HCT116 (cell line): ENCODE measurements around the gene DEPDC4. TPM values are rescaled to one million over a fixed set of nuclear protein-coding genes. Genes with fewer than 3 reads are reported as not detected.

Source experiments
- ATAC-seq: fragments of 200-7000 bp; cut with Tn5 transposase; 2 replicates; pipeline ENCODE4 v1.9.1; 2020; ENCODE audit warnings: mild to moderate bottlenecking, moderate library complexity
- BruUV-seq: library from RNA; stranded (reverse); fragments of 400-500 nt; replicated peaks from 2 replicates; lab custom pipeline; 2021; lab: Mats Ljungman, UMichigan
- CTCF ChIA-PET: fragments of 300-600 bp; sonication (Branson Sonifier 250); formaldehyde crosslinking; loops from one replicate; lab custom pipeline; 2021; ENCODE audit warnings: antibody characterized with exemption; lab: Charles Lee
- POLR2A ChIA-PET: fragments of 300-600, 350-600 bp; sonication (Branson Sonifier 250); formaldehyde crosslinking; loops from one replicate; lab custom pipeline; 2021; ENCODE audit warnings: antibody characterized with exemption; lab: Charles Lee
- RAD21 ChIA-PET, 2 experiments: fragments of 300-600 bp; sonication (Branson Sonifier 250); formaldehyde crosslinking; loops; one replicate each; lab custom pipeline; 2023; ENCODE audit warnings: low total read pairs in 2 of 2; ENCODE audit not compliant: uncharacterized antibody in 2 of 2, unreplicated experiment in 2 of 2, low non-redundant PET in 1 of 2; lab: Charles Lee
- DNase-seq: peaks from one replicate; pipeline ENCODE4 v3.0.0-alpha.2; 2010; ENCODE audit warnings: low read depth, low spot score
- H2AFZ ChIP-seq: fragments of 200-600 bp; shearing (Covaris generic), sonication (generic); 2 replicates; pipeline ENCODE4 v1.6.1; 2017; ENCODE audit warnings: low read depth, mixed run types, mixed read lengths, antibody characterized with exemption, low read length; ENCODE audit not compliant: poor library complexity, severe bottlenecking
- H3K27ac ChIP-seq: 2 replicates; pipeline ENCODE4 v1.5.1; 2012; ENCODE audit warnings: low read depth, low read length
- H3K27me3 ChIP-seq: fragments of 200-600 bp; sonication (generic); 2 replicates; pipeline ENCODE4 v1.6.1; 2016; ENCODE audit warnings: mixed run types, low read length, mixed read lengths; ENCODE audit not compliant: insufficient read depth
- H3K36me3 ChIP-seq, 2 experiments: fragments of 200-500 bp in 1 of 2; fragments of 200-600 bp in 1 of 2; sonication (Bioruptor generic) in 1 of 2; sonication (generic) in 1 of 2; 2 replicates each; pipeline versions ENCODE4 v1.5.1 to v1.6.1; 2014 to 2016; ENCODE audit warnings: low read length in 2 of 2, inconsistent platforms in 1 of 2, mixed read lengths in 1 of 2, mixed run types in 1 of 2; ENCODE audit not compliant: insufficient read depth in 2 of 2, control insufficient read depth in 1 of 2
- H3K4me1 ChIP-seq, 2 experiments: fragments of 200-600 bp in 1 of 2; sonication (generic) in 1 of 2; 2 replicates each; pipeline versions ENCODE4 v1.5.1 to v1.6.1; 2012 to 2017; ENCODE audit warnings: low read length in 2 of 2, inconsistent platforms in 1 of 2, mild to moderate bottlenecking in 1 of 2, mixed read lengths in 1 of 2, mixed run types in 1 of 2, moderate library complexity in 1 of 2; ENCODE audit not compliant: insufficient read depth in 2 of 2, control insufficient read depth in 1 of 2
- H3K4me2 ChIP-seq: fragments of 200-600 bp; sonication (generic); 2 replicates; pipeline ENCODE4 v1.6.1; 2017; ENCODE audit warnings: mixed run types, low read length, mixed read lengths
- H3K4me3 ChIP-seq, 2 experiments: fragments of 200-600 bp in 1 of 2; sonication (generic) in 1 of 2; replicated peaks in 1 of 2; 2 replicates each; pipeline ENCODE4 v1.5.1; 2011 to 2016; ENCODE audit warnings: low read length in 2 of 2, control low read depth in 1 of 2, low read depth in 1 of 2, mild to moderate bottlenecking in 1 of 2, mixed read lengths in 1 of 2, mixed run types in 1 of 2
- H3K79me2 ChIP-seq: fragments of 200-600 bp; sonication (generic); 2 replicates; pipeline ENCODE4 v1.6.1; 2017; ENCODE audit warnings: mild to moderate bottlenecking, mixed run types, low read length, moderate library complexity, mixed read lengths; ENCODE audit not compliant: insufficient read depth
- H3K9ac ChIP-seq: fragments of 200-600 bp; sonication (generic); 2 replicates; pipeline ENCODE4 v1.6.1; 2016; ENCODE audit warnings: low read length, mixed read lengths
- H3K9me2 ChIP-seq: fragments of 200-600 bp; sonication (generic), shearing (Covaris generic); 2 replicates; pipeline ENCODE4 v1.6.1; 2017; ENCODE audit warnings: mixed run types, mild to moderate bottlenecking, moderate library complexity; ENCODE audit not compliant: insufficient read depth
- H3K9me3 ChIP-seq, 2 experiments: fragments of 200-500 bp in 1 of 2; fragments of 200-600 bp in 1 of 2; sonication (Bioruptor generic) in 1 of 2; sonication (generic) in 1 of 2; 2 replicates each; pipeline ENCODE4 v1.6.1; 2014 to 2017; ENCODE audit warnings: low read length in 2 of 2, mixed read lengths in 2 of 2, inconsistent platforms in 1 of 2, low read depth in 1 of 2, mild to moderate bottlenecking in 1 of 2, mixed run types in 1 of 2, moderate library complexity in 1 of 2; ENCODE audit not compliant: control insufficient read depth in 1 of 2, insufficient read depth in 1 of 2
- H4K20me1 ChIP-seq: fragments of 200-600 bp; sonication (generic), shearing (Covaris generic); 2 replicates; pipeline ENCODE4 v1.6.1; 2017; ENCODE audit warnings: mixed run types, mild to moderate bottlenecking, moderate library complexity; ENCODE audit not compliant: insufficient read depth
- CBX3 ChIP-seq: IDR thresholded peaks from 2 replicates; pipeline ENCODE4 v1.6.1; 2012; ENCODE audit warnings: low read depth
- CEBPB ChIP-seq: IDR thresholded peaks from 2 replicates; pipeline ENCODE4 v1.6.1; 2012; ENCODE audit warnings: low read depth
- EGR1 ChIP-seq: IDR thresholded peaks from 2 replicates; pipeline ENCODE4 v1.6.1; 2012; ENCODE audit warnings: low read depth
- ELF1 ChIP-seq: IDR thresholded peaks from 2 replicates; pipeline ENCODE4 v1.6.1; 2012; ENCODE audit warnings: low read depth, borderline replicate concordance
- EZH2phosphoT487 ChIP-seq: fragments of 200-600 bp; IDR thresholded peaks from 2 replicates; pipeline ENCODE4 v1.6.1; 2018; ENCODE audit warnings: antibody characterized with exemption, borderline replicate concordance
- FOSL1 ChIP-seq: IDR thresholded peaks from 2 replicates; pipeline ENCODE4 v1.6.1; 2012; ENCODE audit warnings: low read depth
- JUND ChIP-seq: IDR thresholded peaks from 2 replicates; pipeline ENCODE4 v1.6.1; 2012
- POLR2A ChIP-seq: IDR thresholded peaks from 2 replicates; pipeline ENCODE4 v1.7.0; 2011; ENCODE audit warnings: borderline replicate concordance; ENCODE audit not compliant: insufficient read depth, insufficient read length; ENCODE audit errors: extremely low read depth
- SIN3A ChIP-seq: IDR thresholded peaks from 2 replicates; pipeline ENCODE4 v1.6.1; 2012; ENCODE audit warnings: low read depth
- SP1 ChIP-seq: IDR thresholded peaks from 2 replicates; pipeline ENCODE4 v1.6.1; 2012; ENCODE audit warnings: low read depth
- TCF7L2 ChIP-seq: IDR thresholded peaks from 2 replicates; pipeline ENCODE4 v1.7.0; 2011; ENCODE audit warnings: borderline replicate concordance, inconsistent platforms; ENCODE audit not compliant: insufficient read depth, insufficient read length; ENCODE audit errors: extremely low read depth
- YY1 ChIP-seq: IDR thresholded peaks from 2 replicates; pipeline ENCODE4 v1.6.1; 2011; ENCODE audit warnings: low read length, low read depth, moderate library complexity, mild to moderate bottlenecking; ENCODE audit not compliant: insufficient replicate concordance; ENCODE audit errors: extremely low read depth
- ZFX ChIP-seq: fragments of 450-650 bp; IDR thresholded peaks from 2 replicates; pipeline ENCODE4 v1.6.1; 2017
- ZNF274 ChIP-seq: fragments of 200-500 bp; sonication (Bioruptor generic); IDR thresholded peaks from 2 replicates; pipeline ENCODE4 v1.6.1; 2014; ENCODE audit warnings: mild to moderate bottlenecking, low read depth, low read length, inconsistent platforms
- intact Hi-C: fragments of 100-400 bp; cut with micrococcal nuclease; formaldehyde crosslinking; loops from 2 replicates; pipeline ENCODE4 v1.10.0; 2022
- total RNA-seq: library from RNA; stranded (reverse); gene quantifications from one replicate; pipeline ENCODE4 v1.2.1, GENCODE V29; 2021; ENCODE audit not compliant: unreplicated experiment
- TF ChIP-seq, protein P1 (sequence below), 3 experiments: fragments of 200-600 bp in 1 of 3; sonication (generic) in 1 of 3; IDR thresholded peaks in 2 of 3; conservative IDR thresholded peaks in 1 of 3; 2 replicates each; pipeline ENCODE4 v1.5.1; 2012 to 2017; ENCODE audit warnings: low read depth in 2 of 3, low read length in 2 of 3, antibody characterized with exemption in 1 of 3, borderline replicate concordance in 1 of 3, control low read depth in 1 of 3, mild to moderate bottlenecking in 1 of 3, mixed read lengths in 1 of 3, mixed run types in 1 of 3, moderate library complexity in 1 of 3; ENCODE audit not compliant: insufficient read depth in 1 of 3
- TF ChIP-seq, protein P2 (sequence below): IDR thresholded peaks from 2 replicates; pipeline ENCODE4 v1.6.1; 2011; ENCODE audit warnings: mild to moderate bottlenecking, low read length, moderate library complexity; ENCODE audit not compliant: insufficient replicate concordance; ENCODE audit errors: extremely low read depth
- TF ChIP-seq, protein P3 (sequence below): IDR thresholded peaks from 2 replicates; pipeline ENCODE4 v1.6.1; 2012
- TF ChIP-seq, protein P4 (sequence below): IDR thresholded peaks from 2 replicates; pipeline ENCODE4 v1.6.1; 2012
- TF ChIP-seq, protein P5 (sequence below): IDR thresholded peaks from 2 replicates; pipeline ENCODE4 v1.6.1; 2012; ENCODE audit warnings: low read depth

The DEPDC4 gene
- total RNA-seq, 1 experiment from 2014 or later, result 3.4 TPM

DNA sequence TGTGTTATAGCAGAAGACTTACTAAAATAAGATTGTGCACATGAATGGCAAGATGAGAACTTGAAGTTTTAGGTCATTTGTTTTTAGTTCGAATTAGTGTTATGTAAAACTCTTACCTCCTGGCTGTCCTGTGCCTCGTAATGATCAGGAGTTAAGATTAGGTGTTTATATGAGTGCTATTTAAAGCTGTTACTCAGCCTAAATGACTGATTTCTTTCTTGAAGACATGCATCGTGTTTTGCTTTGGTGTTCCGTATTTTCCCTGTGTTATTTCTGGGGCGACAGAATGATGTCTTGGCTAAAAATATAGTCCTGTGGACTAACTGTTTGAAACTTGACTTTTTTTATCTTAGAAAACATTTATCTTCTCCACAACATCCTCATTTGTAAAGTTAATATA is 22.2 kb upstream of the DEPDC4 start:
- no peak overlapping the region for H3K27ac ChIP-seq
- no peak overlapping the region for H3K9ac ChIP-seq
- no peaks in the 10 kb centered on the region for H3K9me2 ChIP-seq
- H3K4me2 ChIP-seq, result no peak overlapping the region
- intact Hi-C loops, result no loop called here
- ChIA-PET CTCF (no interaction called here), RAD21 (no interaction called here), POLR2A (no interaction called here)
- no peak overlapping the region for H3K4me3 ChIP-seq
- H3K36me3 ChIP-seq, result peaks cover 0 to 2% of the 10 kb centered on the region in 2 experiments; a peak in 1 of 4 replicates
- H3K27me3 ChIP-seq, result no peaks in the 10 kb centered on the region
- ATAC-seq, result no peak
- no TSS peak for BruUV-seq
- TF ChIP-seq ELF1 (no peak), EGR1 (no peak), JUND (no peak), CEBPB (no peak), SIN3A (no peak), SP1 (no peak), YY1 (no peak), POLR2A (no peak), FOSL1 (no peak), TCF7L2 (no peak), ZFX (no peak), CBX3 (no peak), EZH2phosphoT487 (no peak), ZNF274 (no peak)
- TF ChIP-seq, protein P1, sequence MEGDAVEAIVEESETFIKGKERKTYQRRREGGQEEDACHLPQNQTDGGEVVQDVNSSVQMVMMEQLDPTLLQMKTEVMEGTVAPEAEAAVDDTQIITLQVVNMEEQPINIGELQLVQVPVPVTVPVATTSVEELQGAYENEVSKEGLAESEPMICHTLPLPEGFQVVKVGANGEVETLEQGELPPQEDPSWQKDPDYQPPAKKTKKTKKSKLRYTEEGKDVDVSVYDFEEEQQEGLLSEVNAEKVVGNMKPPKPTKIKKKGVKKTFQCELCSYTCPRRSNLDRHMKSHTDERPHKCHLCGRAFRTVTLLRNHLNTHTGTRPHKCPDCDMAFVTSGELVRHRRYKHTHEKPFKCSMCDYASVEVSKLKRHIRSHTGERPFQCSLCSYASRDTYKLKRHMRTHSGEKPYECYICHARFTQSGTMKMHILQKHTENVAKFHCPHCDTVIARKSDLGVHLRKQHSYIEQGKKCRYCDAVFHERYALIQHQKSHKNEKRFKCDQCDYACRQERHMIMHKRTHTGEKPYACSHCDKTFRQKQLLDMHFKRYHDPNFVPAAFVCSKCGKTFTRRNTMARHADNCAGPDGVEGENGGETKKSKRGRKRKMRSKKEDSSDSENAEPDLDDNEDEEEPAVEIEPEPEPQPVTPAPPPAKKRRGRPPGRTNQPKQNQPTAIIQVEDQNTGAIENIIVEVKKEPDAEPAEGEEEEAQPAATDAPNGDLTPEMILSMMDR (IDR thresholded peaks at IDR 0.05 in 2 of 3, conservative IDR thresholded peaks at IDR 0.05 in 1 of 3; ENCODE audit: borderline replicate concordance in 1 of 3, insufficient read depth in 1 of 3, low read depth in 2 of 3, low read length in 2 of 3), result no peak
- TF ChIP-seq, protein P2, sequence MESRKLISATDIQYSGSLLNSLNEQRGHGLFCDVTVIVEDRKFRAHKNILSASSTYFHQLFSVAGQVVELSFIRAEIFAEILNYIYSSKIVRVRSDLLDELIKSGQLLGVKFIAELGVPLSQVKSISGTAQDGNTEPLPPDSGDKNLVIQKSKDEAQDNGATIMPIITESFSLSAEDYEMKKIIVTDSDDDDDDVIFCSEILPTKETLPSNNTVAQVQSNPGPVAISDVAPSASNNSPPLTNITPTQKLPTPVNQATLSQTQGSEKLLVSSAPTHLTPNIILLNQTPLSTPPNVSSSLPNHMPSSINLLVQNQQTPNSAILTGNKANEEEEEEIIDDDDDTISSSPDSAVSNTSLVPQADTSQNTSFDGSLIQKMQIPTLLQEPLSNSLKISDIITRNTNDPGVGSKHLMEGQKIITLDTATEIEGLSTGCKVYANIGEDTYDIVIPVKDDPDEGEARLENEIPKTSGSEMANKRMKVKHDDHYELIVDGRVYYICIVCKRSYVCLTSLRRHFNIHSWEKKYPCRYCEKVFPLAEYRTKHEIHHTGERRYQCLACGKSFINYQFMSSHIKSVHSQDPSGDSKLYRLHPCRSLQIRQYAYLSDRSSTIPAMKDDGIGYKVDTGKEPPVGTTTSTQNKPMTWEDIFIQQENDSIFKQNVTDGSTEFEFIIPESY, result no peak
- TF ChIP-seq, protein P3, sequence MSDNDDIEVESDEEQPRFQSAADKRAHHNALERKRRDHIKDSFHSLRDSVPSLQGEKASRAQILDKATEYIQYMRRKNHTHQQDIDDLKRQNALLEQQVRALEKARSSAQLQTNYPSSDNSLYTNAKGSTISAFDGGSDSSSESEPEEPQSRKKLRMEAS, result no peak
- TF ChIP-seq, protein P4, sequence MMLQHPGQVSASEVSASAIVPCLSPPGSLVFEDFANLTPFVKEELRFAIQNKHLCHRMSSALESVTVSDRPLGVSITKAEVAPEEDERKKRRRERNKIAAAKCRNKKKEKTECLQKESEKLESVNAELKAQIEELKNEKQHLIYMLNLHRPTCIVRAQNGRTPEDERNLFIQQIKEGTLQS, result no peak
- TF ChIP-seq, protein P5, sequence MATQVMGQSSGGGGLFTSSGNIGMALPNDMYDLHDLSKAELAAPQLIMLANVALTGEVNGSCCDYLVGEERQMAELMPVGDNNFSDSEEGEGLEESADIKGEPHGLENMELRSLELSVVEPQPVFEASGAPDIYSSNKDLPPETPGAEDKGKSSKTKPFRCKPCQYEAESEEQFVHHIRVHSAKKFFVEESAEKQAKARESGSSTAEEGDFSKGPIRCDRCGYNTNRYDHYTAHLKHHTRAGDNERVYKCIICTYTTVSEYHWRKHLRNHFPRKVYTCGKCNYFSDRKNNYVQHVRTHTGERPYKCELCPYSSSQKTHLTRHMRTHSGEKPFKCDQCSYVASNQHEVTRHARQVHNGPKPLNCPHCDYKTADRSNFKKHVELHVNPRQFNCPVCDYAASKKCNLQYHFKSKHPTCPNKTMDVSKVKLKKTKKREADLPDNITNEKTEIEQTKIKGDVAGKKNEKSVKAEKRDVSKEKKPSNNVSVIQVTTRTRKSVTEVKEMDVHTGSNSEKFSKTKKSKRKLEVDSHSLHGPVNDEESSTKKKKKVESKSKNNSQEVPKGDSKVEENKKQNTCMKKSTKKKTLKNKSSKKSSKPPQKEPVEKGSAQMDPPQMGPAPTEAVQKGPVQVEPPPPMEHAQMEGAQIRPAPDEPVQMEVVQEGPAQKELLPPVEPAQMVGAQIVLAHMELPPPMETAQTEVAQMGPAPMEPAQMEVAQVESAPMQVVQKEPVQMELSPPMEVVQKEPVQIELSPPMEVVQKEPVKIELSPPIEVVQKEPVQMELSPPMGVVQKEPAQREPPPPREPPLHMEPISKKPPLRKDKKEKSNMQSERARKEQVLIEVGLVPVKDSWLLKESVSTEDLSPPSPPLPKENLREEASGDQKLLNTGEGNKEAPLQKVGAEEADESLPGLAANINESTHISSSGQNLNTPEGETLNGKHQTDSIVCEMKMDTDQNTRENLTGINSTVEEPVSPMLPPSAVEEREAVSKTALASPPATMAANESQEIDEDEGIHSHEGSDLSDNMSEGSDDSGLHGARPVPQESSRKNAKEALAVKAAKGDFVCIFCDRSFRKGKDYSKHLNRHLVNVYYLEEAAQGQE, result no peak
- no peaks in the 10 kb centered on the region for H4K20me1 ChIP-seq
- H3K79me2 ChIP-seq, result no peaks in the 10 kb centered on the region
- no peaks in the 10 kb centered on the region for H3K9me3 ChIP-seq
- H2AFZ ChIP-seq, result no peak overlapping the region
- H3K4me1 ChIP-seq, result no peaks in the 10 kb centered on the region
- no peak for DNase-seq
